ENCODE measurements around the gene PSORS1C2.

GRCh38 chr6:31179042-31179386 lies 40.1 kb upstream of the PSORS1C2 start:
- TF ChIP-seq YY1 (IDR thresholded peaks at IDR 0.05; ENCODE audit: low read depth) (no peak), REST (IDR thresholded peaks at IDR 0.05; ENCODE audit: low read depth) (no peak), CEBPB (IDR thresholded peaks at IDR 0.05) (no peak), EGR1 (IDR thresholded peaks at IDR 0.05) (no peak), TAF1 (IDR thresholded peaks at IDR 0.05; ENCODE audit: low read depth) (no peak), USF1 (IDR thresholded peaks at IDR 0.05) (no peak), TEAD4 (IDR thresholded peaks at IDR 0.05) (no peak)

All from Ishikawa (cell line).